HG03135 (cell line): ENCODE data around the gene NOP14.
"Not testable (repeated sequence)": the region's sequence is repeated elsewhere in the genome, so short reads cannot be mapped to it uniquely, and the experiment has no call there.

Experiments
- ATAC-seq: cut with Tn5 transposase; IDR thresholded peaks from one replicate; pipeline ENCODE4 v1.9.1; 2021; ENCODE audit warnings: mild to moderate bottlenecking, moderate library complexity; ENCODE audit not compliant: unreplicated experiment

The NOP14 gene

DNA sequence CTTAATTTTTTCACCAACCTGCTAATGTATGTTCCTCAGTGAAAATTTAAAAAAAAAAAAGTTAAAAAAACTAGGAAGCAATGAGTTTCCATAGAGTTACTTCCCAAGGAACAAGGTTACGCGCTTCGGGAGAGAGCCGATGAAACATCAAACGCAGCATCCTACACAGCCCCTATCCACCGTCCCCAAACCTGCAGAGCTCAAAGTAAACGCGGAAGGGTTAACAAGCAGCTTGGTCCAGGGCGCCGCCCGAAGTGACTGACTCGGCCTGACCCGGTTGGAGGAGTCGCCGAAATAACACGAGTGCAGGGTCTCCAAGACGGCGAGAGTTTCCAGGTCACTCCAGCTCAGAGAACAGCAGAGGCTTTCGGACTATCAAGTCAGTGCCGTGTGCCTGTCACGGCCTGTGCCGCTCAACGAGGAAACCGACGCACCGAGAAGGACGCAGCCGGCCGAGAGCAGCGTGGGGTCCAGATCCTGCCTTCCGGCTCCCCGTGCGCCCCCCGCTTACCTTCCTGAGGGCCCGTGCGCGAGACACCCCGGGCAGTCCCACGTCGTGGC, 512 bp downstream of the NOP14 start:
- peak; percentile 30 for ATAC-seq

DNA sequence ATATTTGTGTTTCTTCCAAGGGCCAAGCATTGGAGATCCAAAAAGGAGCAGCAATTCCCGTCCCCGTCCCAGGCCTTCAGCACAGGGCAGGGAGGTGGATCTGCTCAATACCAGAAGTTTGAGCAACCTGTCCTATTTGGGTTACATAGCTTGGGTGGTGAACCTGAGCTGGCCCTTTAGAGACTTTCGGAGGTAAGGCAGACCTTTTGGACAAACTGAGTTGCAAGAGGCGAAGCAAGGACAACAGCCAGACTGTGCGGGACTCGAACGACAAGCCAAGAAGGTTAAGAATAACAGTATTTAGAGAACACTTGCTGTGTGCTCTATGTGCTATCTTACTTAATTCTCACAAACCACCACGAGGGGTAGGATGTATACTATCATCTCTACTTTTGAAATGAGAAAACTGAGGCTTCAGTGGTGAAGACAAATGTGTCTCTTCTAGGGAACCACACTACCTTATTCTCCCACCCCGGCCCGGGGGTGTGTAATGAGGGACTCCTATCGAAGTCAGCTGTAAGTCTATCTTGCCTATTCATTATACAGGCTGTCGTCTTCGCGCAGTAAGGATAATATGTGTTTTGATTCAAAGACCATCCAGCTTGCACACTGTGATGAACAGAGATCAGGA, 1.3 kb downstream of the NOP14 start:
- peak; percentile 26 for ATAC-seq

DNA sequence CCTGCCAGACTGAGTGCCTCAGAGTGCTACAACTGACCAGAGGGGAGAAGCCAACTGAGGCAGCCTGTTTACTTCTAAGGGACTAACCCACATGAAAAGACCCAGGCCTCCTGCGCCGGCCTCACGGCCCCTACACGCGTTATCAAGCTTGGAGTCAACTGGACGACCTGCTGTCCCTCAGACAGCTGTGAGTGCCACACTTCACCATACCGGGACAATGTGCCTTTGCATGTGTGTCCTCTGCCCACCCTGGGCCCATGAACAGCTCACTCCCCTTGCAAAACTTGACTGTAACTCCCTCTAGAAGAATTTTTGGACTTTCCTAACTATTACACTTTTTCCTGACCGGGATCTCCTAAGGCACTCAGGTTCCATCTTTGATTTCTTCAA, 1.8 kb downstream of the NOP14 start:
- ATAC-seq = no peak

DNA sequence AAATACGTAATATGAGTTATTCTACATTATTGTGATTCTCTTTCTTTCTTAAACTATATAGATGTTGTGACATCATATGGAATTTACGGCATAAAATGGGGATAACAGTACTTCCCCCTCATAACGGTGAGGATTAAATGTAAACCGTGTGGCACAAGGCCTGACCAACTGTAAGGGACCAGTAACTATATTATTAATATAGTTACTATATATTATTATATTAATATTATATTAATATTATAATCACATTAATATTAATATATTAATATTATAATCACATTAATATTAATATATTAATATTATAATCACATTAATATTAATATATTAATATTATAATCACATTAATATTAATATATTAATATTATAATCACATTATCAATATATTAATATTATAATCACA, 2.8 kb downstream of the NOP14 start:
- ATAC-seq = not testable (repeated sequence)

DNA sequence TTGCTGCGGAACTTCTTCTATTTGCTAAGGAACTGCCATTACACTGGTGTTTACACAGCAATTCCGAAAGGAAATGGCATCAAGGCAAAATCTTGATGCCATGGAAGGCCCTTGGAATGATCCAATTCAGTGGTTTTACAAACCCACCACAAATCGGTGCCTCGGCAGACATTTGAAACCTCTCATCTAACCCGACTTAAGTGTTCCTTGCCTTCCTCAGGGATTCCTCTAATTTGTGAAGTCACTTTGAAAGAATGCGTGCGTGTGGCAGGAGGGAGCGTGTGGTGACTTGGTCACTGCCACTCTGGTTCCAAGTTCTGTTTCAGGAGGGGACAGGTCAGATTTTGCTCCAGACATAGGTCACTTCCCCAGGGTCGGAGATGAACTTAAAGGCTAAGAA, 4.8 kb downstream of the NOP14 start:
- ATAC-seq = no peak

DNA sequence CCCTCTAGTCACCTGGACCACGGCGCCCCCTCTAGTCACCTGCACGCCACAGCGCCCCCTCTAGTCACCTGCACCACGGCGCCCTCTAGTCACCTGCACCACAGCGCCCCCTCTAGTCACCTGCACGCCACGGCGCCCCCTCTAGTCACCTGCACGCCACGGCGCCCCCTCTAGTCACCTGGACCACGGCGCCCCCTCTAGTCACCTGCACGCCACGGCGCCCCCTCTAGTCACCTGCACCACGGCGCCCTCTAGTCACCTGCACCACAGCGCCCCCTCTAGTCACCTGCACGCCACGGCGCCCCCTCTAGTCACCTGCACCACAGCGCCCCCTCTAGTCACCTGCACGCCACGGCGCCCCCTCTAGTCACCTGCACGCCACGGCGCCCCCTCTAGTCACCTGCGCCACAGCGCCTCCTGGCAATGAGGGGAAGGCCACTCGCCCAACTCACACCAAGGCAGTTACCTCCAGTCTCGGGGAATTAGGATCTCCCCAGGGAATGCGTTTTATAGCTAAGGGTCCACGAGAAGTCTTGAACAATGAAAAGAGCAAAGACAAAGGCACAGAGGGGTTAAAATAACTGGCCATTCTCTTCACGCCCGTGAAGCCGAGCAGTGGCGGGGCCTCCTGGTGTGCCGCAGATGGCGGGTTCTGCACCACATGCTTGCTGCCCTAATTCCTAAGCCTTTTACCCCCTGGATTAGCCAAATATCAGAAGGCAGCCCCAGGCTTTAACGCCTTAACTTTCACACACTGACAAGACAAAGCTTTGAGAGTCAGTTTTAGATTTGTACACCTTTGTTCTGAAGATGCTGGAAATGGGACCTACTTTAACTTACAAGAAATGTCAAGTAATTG, 7.8 kb downstream of the NOP14 start:
- ATAC-seq = not testable (repeated sequence)

DNA sequence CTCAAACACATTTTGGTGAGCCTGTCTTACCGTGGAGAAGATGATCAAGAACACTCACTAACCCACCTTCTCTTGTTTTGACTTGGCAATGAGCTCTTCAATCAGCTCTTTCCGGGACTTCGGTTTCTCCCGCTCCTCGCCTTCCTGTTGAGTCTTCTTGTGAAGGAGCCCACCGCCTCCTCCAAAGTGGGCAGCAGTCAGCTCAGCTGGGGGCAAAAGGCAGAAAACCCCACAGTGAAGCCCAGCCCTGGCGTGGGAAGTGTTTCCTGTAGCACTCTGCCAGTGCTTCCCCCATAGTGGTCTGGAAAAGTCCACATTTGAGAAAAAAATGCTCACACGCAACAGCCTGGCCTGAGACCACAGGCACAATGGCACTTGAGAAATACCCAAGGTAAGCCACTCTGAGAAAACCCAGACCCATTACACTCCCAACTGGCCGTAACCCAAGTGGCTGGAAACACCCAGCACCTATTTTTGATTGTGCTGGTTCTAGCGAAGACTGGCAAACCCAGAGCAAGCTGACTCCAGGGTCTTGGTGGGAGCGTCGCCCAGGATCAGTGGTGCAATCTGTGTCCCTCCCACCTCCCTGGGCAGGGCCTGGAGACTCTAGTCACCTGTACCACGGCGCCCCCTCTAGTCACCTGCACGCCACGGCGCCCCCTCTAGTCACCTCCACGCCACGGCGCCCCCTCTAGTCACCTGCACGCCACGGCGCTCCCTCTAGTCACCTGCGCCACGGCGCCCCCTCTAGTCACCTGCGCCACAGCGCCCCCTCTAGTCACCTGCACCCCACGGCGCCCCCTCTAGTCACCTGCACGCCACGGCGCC, 8.6 kb downstream of the NOP14 start:
- no peak for ATAC-seq

DNA sequence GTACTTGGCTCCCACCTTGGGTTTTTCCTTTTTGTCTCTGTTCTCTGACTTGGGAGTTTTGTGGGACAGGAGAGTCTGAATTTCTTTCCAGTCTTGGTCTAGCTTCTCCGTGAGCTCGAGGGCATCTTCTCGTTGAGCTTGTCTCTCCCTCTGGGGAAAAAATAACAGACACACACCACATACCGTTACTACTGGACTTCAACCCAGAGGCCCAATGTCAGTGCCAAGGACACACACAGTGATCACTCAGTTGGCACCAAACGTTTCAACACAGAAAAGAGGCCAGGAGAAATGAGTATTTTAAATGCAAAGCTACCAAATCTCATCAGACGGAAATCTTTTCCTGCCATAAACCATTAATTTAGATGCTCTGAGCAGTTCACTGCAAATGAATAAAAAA, 9.7 kb downstream of the NOP14 start:
- ATAC-seq = no peak

DNA sequence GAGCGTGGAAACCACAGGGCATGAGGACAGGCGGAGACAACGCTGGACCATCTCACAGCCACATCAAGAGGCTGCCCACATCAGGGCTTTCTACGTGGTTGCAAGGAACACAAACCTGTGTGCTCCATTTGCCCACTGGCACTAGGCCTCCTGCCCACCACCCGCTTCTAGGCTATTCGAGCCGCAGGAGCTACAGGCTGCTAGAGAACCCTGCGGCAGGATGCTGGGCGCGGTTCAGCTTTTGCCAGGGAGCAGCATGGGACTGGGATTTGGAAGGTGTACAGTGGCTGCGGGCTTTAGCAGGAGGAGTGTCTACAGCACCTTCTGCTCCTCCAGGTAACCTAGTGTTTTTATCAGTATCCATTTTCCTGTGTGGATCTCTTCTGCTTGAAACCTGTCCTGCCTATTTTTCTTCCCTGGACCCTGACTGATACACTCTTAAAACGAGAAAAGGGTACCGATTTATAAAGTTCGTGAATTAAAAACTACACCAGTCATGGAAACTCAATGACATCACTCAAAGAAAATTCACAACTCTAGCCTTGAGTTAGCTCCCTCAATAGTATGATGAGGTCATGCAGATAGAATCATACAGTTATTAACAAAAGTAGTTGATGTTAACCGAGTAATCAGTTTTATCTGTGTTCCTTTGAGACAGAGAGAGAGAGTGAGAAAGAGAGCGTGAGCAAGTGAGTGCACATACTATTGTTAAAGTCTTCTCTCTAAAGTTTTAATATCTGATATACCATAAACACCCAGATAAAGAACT, 12.8 kb downstream of the NOP14 start:
- ATAC-seq = no peak

DNA sequence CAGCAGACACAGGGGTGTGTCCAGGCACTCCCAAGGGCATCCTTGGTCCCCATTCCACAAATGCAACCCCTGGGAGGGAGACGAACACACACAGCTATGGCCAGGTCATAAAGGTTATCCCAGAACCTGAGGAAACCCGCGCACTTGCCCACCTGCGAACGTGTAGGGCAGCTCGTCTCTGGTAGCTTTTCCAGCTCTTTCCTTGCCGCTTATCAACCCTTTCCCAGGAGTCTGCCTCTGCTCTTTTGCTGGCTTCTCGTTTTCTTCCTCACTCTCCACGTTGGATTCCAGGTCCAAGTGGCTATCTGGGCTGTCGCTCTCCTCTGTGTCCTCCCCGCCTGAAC, 13.5 kb downstream of the NOP14 start:
- no peak for ATAC-seq

DNA sequence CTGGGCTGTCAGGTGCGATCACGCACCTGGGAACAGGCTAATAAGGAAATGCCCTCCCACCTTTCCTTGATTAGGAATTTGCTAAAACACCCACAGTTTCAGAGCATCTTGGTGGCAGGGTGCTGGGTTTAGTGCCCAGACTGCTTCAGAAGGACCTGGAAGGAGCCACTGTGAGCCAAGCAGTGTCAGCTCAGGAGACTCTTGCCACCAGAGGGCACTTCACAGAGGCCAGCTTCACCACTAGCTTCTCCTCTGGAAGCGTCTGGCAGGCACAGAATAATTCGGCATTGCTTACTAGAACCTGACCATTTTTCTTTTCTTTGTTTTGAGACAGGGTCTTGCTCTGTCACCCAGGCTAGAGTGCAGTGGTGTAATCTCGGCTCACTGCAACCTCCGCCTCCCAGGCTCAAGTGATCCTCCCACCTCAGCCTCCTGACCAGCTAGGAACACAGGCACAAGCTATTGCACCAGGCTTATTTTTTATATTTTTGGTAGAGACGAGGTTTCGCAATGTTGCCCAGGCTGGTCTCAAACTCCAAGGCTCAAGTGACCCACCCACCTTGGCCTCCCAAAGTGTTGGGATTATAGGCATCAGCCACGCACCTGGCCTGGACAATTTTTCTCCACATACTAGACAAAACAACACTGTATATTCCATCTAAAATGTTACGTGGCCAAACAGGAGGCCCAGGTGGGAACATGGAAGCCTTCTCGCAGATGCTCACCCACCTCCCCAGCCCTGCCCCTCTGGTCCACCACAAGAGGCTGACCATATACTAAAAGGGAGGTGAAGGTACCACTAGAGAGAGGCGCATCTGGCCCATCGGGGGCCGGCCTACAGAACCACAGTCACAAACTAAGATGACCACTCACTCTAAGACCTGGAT, 14.1 kb downstream of the NOP14 start:
- no peak for ATAC-seq

DNA sequence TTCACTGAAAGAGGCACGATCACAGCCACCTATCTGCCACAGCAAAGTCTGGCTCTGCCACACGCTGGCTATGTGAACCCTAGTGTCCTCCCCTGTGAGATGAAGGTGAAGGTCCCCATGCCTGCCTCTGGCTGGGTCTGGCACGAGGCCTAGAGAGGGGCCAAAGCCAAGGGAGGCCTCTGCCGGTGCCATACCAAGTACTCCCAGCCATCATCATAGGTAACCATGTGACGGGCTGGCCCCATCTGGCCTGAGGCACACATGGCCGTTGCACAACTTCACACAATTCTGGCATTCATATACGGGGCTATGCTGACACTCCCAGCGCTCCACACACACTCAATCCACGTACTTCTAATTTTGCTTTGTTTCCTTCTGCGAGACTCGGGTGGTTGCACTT, 15.3 kb downstream of the NOP14 start:
- no peak for ATAC-seq

DNA sequence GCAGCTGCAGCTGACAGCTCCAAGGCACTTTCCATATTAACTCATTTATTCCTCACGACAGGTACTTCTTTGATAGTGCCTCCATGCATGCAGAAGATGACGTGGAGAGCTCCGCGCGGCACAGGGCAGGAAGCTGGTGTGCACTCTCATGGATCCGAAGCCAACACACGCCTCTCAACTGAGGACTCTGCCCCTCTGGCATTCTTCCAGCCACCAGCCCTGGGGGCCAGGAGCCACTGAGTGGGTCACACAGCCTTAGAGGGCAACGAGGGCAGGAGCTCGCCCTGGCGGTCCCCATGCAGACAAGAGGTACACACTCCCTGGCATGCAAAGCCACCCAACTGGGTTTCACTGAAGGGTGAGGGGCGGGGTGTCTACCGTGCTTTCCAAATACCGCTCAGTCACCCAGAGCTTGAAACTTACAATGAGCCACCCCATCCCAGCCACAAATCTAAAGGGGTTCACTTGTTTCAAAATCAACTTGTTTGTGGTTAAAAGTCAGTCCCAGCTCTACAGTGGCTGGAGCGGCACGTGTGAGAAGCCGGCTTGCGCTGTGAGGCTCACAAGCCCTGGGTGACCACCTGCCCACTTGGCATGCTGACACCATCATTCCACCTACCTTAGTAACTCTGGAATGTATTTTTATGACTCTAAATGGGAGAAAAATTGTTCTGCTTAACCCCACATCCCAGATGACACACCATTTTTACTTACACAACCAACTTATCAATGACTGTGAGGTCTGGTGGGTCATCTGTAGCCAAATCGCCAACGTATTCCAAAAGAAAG, 16.2 kb downstream of the NOP14 start:
- ATAC-seq = no peak

DNA sequence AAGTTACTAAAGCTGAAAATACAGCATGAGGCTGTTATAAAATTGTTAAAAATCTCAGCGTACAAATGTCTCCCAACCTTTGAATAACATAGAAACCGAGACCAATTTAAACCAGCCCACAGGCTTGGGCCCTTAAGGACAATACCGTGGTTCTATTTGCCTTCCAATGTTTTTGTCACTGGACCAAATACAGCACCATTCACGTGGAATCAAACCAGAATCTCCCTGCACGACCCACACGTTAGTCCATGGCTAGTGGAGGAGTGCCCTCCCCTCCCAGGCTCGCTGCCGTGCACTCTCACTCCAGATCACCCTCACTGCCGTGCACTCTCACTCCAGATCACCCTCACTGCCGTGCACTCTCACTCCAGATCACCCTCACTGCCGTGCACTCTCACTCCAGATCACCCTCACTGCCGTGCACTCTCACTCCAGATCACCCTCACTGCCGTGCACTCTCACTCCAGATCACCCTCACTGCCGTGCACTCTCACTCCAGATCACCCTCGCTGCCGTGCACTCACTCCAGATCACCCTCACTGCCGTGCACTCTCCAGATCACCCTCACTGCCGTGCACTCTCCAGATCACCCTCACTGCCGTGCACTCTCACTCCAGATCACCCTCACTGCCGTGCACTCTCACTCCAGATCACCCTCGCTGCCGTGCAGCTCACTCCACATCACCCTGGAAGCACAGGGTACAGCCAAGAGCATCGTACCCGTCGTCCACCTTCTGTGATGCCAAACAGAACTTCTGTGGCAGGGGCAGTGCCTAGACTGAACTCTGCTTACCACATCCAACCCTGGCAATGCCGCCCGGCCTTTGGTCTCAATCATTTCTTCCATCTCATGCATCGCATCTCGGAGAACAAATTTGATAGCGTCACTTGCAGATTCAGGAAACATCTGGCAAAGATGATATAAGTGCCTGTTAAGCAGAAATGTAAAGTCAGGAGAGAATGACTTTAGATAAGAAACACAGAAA, 17.3 kb downstream of the NOP14 start:
- ATAC-seq = not testable (repeated sequence)

DNA sequence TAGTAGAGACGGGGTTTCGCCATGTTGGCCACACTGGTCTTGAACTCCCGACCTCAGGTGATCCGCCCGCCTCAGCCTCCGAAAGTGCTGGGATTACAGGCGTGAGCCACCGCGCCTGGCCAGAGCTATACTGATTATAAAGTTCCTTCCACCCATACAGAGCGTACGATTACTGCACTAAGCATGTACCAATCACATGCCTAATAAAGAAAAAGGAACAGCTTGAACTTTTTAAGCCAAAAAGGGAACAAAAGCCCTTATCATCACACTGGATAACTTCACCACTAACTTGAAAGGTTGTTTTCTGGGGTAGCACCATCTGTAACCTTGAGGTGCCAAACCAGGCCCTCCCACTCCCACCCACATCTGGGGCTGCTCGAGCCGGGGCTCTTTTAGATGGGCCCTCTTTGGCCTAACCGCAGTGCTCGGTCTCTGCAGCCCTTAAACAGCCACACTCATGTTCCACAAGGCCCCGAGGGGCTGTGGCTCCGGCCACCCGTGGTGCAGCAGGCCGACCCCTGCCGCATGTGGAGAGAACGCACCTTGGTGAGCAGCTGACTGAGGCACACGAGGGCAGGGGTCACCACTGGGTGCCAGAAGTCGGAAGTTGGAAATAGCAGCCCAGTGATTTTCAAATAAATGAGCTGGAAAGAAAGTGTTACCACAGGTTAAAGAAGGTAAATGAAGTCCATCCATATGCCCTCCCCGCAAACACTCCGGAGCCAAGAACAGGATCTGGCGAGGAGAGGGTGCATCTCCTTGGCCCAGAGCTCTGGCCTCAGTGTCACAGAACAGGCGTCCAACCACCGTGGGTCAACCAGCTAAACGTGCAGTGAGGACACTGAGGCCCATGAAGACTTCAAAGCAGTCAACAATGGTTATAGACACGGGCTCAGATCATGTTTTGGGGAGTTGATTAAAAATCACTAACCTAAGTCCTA, 18.4 kb downstream of the NOP14 start:
- ATAC-seq = no peak

DNA sequence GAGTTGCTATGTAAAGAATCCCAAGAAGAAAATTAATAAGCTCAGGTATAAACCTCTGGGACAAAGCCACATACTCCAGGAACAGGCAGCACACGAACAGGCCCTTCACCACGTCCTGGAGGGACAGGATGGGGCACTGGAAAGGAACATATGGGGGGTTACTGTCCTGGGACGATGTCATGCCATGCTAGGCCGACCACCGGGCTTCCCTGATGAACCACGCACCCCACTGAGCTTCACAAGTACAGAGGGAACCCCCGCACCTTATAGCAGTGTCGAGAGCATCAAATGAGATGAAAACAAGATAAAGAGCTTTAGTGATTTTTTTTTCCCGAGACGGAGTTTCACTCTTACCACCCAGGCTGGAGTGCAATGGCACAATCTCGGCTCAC, 19.1 kb downstream of the NOP14 start:
- ATAC-seq = no peak
